GM18511 (cell line): Measurements from ENCODE around the gene MCM9.
"Not testable (repeated sequence)": the region's sequence is repeated elsewhere in the genome, so short reads cannot be mapped to it uniquely, and the experiment has no call there.

Source experiments
- ATAC-seq: cut with Tn5 transposase; IDR thresholded peaks from one replicate; pipeline ENCODE4 v1.9.1; 2021; ENCODE audit warnings: mild to moderate bottlenecking, moderate library complexity; ENCODE audit not compliant: unreplicated experiment

Gene MCM9

DNA sequence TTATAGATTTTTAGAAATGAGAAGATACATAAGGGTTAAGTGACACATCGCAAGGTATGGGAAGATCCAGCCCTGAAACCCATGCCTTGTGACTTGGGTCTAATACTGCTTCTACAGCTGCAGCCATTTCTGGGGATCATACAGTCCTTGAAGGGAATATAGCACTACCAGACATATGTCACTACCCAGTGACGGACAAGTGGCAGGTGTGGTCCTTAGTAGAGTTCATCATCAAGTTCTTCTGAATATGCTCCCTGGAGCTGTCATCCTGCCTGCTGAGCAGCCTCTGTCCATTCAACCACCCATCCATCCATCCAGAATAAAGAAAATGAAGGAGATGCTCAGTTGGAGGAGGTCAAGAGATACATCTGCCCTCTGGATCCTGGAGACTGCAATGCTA, 159.6 kb downstream of the MCM9 start:
- ATAC-seq: no peak

DNA sequence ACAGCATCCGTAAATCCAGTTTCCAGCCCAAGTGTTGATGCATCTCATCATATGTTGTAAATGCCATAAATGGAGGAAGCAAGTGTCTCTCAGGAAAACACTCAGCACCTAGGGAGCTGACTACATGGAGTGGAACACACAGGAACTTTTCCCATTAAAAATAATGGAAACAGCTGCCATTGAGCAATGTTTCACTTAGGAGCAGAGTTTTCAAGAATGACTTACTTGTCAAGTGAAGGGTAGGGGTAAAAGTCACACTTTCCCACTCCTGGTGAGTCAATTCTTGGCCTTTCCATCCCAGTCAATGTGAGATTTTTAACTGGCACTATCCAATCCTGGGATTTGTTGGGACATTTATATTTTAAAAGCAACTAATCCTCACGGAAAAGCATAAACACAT, 160.4 kb downstream of the MCM9 start:
- ATAC-seq: no peak

DNA sequence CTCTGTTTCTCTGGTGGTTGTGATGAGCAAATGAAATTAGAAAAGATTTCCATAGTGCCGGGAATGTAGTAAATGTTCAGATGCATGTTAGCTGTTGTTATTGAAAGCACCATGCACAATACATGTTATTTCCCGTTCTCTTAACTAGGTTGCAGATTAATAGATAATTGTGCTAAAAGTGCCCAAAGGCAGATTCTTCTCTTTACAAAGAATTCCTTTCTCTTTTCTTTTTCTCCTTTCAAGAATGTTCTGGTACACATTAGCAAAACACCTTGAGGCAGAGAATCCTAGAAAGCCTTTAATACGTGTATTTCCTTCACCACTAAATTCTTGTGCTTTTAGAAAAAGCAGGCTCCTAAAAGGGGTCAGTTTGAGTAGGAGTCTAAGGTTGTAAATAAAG, 162.1 kb downstream of the MCM9 start:
- ATAC-seq: no peak

DNA sequence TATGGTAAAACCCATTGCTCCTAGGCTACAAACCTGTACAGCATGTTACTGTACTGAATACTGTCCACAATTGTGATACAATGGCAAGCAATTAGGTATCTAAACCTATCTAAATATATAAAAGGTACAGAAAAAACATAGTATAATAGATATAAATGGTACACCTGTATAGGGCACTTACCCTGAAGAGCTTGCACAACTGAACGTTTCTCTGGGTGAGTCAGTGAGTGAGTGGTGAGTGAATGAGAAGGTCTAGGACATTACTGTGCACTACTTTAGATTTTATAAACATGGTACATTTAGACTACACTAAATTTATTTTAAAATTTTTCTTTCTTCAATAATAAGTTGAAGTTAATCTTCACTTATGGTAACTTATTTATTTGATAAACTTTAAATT, 163.7 kb downstream of the MCM9 start:
- no peak for ATAC-seq

DNA sequence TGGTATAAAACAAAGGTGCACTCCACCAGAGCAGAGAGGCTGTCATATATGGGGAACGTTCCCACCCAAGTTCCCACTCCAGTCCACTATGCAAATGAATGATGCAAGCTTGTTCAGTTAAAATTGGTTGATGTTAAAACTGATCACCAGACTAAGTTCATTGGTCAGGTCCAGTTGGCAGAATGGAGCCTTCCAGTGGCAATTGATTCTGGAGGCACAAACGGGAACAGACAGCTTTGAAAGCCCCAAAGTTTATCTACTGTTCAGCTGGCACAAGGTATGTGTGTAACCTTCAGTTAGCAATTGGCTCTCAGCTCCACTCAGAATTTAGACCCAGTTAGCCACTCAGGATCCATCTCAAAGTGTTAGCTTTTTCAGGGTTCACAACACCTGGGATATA, 164.1 kb downstream of the MCM9 start:
- no peak for ATAC-seq

DNA sequence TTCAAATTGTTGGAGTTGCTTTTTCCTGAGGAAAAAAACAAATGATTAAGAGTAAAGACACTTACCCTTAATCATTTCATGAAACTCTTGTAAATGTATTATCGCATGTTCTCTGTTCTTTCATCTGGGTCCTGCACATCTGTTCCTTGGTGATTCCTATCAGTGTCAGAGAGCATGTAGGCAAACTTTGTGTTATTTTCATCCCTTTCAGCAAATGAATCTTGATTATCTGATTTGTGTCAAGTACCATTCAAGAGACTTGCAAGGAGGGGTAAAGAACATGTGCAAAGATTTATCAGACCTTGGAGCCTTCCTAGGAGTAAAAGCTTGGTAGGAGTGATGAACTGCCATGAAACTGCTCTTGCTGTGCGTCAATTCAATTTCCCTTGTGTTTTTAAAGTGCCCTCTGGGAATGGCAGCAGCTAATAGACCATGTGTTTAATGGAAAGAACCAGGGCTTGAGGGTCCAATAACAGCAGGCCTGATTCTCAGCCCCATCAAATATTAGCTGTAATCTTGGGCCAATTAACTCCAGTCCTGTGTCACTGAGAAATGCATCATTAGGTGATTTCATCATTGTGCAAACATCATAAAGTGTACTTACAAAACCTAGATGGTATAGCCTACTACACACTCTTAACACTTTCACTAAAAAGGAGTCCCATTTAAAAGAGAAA, 164.7 kb downstream of the MCM9 start:
- ATAC-seq: no peak

DNA sequence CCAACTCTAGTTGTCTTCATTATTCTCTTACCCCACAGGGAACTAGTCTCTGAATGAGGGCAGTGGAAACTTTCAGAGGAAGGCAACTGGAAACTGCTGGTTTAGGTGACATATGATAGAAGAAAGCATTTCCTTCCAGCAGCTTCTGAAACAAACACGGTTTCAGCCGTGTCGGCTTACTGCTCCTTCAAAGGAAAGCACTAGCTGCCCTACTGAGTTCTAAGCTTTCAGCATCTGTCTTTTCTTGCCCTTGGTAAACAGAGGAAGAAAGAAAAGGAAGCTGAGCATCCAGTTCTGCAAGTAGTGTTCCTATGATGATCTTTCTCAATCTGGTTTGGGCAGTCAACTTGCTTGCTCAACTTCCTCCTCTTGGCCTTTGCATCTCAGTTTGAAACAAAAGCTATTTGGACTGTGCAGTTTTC, 166.0 kb downstream of the MCM9 start:
- ATAC-seq: peak; percentile 81

DNA sequence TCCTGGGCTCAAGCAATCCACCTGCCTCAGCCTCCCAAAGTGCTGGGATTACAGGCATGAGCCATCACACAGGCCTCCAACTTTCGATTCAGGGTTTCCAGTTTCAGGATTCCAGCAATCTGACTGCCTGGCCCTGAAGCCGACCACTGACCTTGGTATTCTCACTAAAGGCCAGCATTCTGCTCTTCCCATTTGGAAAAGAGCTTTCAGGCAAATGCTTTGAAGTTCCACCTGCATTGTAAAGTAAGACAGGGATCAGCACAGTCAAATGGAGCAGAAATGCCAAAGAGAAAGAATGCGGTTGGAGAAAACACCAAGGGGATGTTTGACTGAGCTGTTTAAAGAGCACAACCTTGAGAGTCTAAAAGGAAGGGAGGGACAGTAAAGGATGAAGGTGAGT, 166.5 kb downstream of the MCM9 start:
- no peak for ATAC-seq

DNA sequence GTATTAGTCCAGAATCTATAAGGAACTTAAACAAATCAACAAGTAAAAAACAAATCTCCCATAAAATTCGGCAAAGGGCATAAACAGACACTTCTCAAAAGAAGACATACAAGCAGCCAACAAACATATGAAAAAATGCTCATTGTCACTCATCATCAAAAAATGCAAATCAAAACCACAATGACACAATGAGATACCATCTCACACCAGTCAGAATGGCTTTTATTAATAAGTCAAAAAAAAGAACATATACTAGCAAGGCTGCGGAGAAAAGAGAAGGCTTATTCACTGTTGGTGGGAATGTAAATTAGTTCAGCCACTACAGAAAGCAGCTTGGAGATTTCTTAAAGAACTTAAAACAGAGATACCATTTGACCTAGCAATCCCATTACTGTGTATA, 169.6 kb downstream of the MCM9 start:
- ATAC-seq: not testable (repeated sequence)

DNA sequence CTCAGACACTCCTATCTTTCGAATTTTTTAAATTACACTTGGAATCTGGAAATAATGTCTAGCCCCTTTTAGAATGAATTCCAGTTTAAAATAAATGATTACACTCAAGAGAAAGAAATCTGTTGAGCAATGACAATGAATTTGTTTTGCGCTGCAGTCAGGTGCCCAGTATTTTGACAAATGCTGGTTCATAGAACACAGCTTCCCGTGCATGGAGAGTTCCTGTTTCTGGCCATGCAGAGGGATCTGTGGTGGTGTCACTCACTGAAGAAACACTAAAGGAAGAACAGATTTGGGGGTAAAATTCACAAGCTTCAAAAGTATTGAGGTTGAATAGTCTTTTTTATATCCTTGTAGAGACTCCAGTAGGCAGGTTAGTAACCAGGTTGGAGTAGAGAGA, 170.2 kb downstream of the MCM9 start:
- no peak for ATAC-seq
